ENCODE measurements around the gene KCNAB1. TPM values are rescaled to one million over a fixed set of nuclear protein-coding genes. Genes with fewer than 3 reads are reported as not detected.

Gene KCNAB1
- total and polyA plus RNA-seq, 10 of the 15 experiments (the other 5 are each of a cell fraction or from before 2014, with no cell fraction given): 0.11 to 0.69 (median 0.43) TPM; not detected in 6

DNA sequence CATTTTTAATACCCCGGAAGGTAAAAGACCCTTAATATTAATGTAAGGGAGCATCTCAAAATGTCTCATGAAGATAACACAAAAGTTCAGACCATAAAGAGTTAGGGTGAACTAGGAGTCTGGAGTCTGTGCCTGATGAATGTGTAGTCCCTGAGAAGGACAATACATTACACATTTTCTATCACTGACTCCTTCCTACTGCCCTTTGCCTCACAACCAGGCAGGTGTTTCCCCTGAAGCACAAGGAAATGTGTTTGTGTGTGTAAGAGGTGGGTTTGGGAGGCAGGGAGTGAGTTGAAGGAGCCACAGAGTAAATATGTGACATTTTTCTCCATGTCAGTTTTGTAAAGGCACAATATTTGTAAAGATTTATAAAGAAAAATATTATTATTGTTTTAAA is 375.4 kb downstream of the KCNAB1 start:
- Histone ChIP-seq H3K27me3 (replicated peaks in 1 of 2; ENCODE audit: control insufficient read depth in 2 of 2, insufficient read depth in 2 of 2, low read length in 1 of 2) (no peaks in the 10 kb centered on the region), H3K4me2 (ENCODE audit: control insufficient read depth, insufficient read depth) (no peak overlapping the region), H3K36me3 (ENCODE audit: control insufficient read depth in 2 of 2, insufficient read depth in 2 of 2, low read length in 1 of 2) (no peaks in the 10 kb centered on the region), H3K79me2 (ENCODE audit: control insufficient read depth, insufficient read depth, low read length) (no peaks in the 10 kb centered on the region), H3K9ac (ENCODE audit: control insufficient read depth, insufficient read depth, low read length) (no peak overlapping the region), H3K4me3 (no peak overlapping the region), H4K20me1 (ENCODE audit: control insufficient read depth, insufficient read depth) (no peaks in the 10 kb centered on the region), H3K4me1 (ENCODE audit: control insufficient read depth, insufficient read depth, low read length) (peaks cover 3% of the 10 kb centered on the region; the same call in 1 of the 2 replicates), H2AFZ (ENCODE audit: control insufficient read depth, low read depth, low read length) (no peak overlapping the region), H3K9me3 (replicated peaks; ENCODE audit: control insufficient read depth, insufficient read depth, low read length) (peaks cover 6% of the 10 kb centered on the region), H3K27ac (ENCODE audit: control insufficient read depth, insufficient read depth) (no peak overlapping the region)
- FAIRE-seq: no peak
- ChIA-PET CTCF (interaction anchor here (0.6 kb wide), 1 partner anchor 13 kb away, joined by 3 read pairs; no protein-coding TSS in a partner anchor), POLR2A (no interaction called here), RAD21 (ENCODE audit: unreplicated experiment) (no interaction called here), SMC1A (ENCODE audit: uncharacterized antibody, unreplicated experiment) (no interaction called here)
- 97% methylated on average over 1 of the region's 1 CpG for WGBS (ENCODE audit: insufficient coverage, insufficient replicate concordance, low lambda C conversion rate, missing lambda C conversion rate)
- no peak for ATAC-seq
- in situ Hi-C loops (cut with MboI) (no loop called here), intact Hi-C loops (cut with micrococcal nuclease; ENCODE audit: unreplicated experiment) (no loop called here)
- no TSS peak for BruUV-seq (replicated peaks)
- no peak for DNase-seq (ENCODE audit: low read depth, low spot score)
- TF ChIP-seq SMAD5 (IDR thresholded peaks at IDR 0.05; ENCODE audit: low read depth): no peak
- no peak for TF ChIP-seq BCL11A (IDR thresholded peaks at IDR 0.05; ENCODE audit: low read depth, low read length)
- TF ChIP-seq SIN3A (IDR thresholded peaks at IDR 0.05; ENCODE audit: low read depth, low read length): no peak
- TF ChIP-seq JUNB (IDR thresholded peaks at IDR 0.05): no peak
- TF ChIP-seq CBX3 (IDR thresholded peaks at IDR 0.05; ENCODE audit: borderline replicate concordance, low read depth): no peak
- TF ChIP-seq SMAD1 (IDR thresholded peaks at IDR 0.05; ENCODE audit: low read depth, partially characterized antibody): no peak
- TF ChIP-seq ZNF274 (IDR thresholded peaks at IDR 0.05; ENCODE audit: insufficient read depth, insufficient read length): no peak
- TF ChIP-seq TCF7 (IDR thresholded peaks at IDR 0.05; ENCODE audit: borderline replicate concordance): no peak
- TF ChIP-seq, protein P1, sequence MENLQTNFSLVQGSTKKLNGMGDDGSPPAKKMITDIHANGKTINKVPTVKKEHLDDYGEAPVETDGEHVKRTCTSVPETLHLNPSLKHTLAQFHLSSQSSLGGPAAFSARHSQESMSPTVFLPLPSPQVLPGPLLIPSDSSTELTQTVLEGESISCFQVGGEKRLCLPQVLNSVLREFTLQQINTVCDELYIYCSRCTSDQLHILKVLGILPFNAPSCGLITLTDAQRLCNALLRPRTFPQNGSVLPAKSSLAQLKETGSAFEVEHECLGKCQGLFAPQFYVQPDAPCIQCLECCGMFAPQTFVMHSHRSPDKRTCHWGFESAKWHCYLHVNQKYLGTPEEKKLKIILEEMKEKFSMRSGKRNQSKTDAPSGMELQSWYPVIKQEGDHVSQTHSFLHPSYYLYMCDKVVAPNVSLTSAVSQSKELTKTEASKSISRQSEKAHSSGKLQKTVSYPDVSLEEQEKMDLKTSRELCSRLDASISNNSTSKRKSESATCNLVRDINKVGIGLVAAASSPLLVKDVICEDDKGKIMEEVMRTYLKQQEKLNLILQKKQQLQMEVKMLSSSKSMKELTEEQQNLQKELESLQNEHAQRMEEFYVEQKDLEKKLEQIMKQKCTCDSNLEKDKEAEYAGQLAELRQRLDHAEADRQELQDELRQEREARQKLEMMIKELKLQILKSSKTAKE (IDR thresholded peaks at IDR 0.05; ENCODE audit: low read depth, poor library complexity, severe bottlenecking): no peak
- TF ChIP-seq MTA3 (IDR thresholded peaks at IDR 0.05; ENCODE audit: borderline replicate concordance, low read length): no peak
- TF ChIP-seq, protein P2, sequence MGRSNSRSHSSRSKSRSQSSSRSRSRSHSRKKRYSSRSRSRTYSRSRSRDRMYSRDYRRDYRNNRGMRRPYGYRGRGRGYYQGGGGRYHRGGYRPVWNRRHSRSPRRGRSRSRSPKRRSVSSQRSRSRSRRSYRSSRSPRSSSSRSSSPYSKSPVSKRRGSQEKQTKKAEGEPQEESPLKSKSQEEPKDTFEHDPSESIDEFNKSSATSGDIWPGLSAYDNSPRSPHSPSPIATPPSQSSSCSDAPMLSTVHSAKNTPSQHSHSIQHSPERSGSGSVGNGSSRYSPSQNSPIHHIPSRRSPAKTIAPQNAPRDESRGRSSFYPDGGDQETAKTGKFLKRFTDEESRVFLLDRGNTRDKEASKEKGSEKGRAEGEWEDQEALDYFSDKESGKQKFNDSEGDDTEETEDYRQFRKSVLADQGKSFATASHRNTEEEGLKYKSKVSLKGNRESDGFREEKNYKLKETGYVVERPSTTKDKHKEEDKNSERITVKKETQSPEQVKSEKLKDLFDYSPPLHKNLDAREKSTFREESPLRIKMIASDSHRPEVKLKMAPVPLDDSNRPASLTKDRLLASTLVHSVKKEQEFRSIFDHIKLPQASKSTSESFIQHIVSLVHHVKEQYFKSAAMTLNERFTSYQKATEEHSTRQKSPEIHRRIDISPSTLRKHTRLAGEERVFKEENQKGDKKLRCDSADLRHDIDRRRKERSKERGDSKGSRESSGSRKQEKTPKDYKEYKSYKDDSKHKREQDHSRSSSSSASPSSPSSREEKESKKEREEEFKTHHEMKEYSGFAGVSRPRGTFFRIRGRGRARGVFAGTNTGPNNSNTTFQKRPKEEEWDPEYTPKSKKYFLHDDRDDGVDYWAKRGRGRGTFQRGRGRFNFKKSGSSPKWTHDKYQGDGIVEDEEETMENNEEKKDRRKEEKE (IDR thresholded peaks at IDR 0.05): no peak
- TF ChIP-seq, protein P3, sequence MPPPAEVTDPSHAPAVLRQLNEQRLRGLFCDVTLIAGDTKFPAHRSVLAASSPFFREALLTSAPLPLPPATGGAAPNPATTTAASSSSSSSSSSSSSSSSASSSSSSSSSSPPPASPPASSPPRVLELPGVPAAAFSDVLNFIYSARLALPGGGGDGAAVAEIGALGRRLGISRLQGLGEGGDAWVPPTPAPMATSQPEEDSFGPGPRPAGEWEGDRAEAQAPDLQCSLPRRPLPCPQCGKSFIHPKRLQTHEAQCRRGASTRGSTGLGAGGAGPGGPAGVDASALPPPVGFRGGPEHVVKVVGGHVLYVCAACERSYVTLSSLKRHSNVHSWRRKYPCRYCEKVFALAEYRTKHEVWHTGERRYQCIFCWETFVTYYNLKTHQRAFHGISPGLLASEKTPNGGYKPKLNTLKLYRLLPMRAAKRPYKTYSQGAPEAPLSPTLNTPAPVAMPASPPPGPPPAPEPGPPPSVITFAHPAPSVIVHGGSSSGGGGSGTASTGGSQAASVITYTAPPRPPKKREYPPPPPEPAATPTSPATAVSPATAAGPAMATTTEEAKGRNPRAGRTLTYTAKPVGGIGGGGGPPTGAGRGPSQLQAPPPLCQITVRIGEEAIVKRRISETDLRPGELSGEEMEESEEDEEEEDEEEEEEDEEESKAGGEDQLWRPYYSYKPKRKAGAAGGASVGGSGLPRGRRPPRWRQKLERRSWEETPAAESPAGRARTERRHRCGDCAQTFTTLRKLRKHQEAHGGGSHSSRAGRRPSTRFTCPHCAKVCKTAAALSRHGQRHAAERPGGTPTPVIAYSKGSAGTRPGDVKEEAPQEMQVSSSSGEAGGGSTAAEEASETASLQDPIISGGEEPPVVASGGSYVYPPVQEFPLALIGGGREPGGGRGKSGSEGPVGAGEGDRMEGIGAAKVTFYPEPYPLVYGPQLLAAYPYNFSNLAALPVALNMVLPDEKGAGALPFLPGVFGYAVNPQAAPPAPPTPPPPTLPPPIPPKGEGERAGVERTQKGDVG (CRISPR knock-in tag; IDR thresholded peaks at IDR 0.05): no peak
- no peak for TF ChIP-seq SRF (IDR thresholded peaks at IDR 0.05; ENCODE audit: low read depth in 2 of 2, low read length in 2 of 2)
